GM12878 (cell line): ENCODE data around the gene PLPP1. TPM values are rescaled to one million over a fixed set of nuclear protein-coding genes. Genes with fewer than 3 reads are reported as not detected.

Experiments used
- BCL3 ChIP-seq: IDR thresholded peaks from 2 replicates; pipeline ENCODE4 v1.6.1; 2011; ENCODE audit warnings: borderline replicate concordance, low read depth, mild to moderate bottlenecking, moderate library complexity, low read length; ENCODE audit not compliant: insufficient read depth, poor library complexity, severe bottlenecking
- BHLHE40 ChIP-seq, 2 experiments: fragments of 450-650 bp in 1 of 2; IDR thresholded peaks; 2 replicates each; pipeline ENCODE4 v1.6.1; 2011 to 2017; ENCODE audit warnings: low read depth in 2 of 2, borderline replicate concordance in 1 of 2, improper control_type of control experiment in 1 of 2, low read length in 1 of 2, mild to moderate bottlenecking in 1 of 2
- BRCA1 ChIP-seq: IDR thresholded peaks from 2 replicates; pipeline ENCODE4 v1.6.1; 2011; ENCODE audit warnings: low read depth, low read length, improper control_type of control experiment
- CREM ChIP-seq: IDR thresholded peaks from 2 replicates; pipeline ENCODE4 v1.6.1; 2014; ENCODE audit warnings: antibody characterized with exemption, low read depth
- EGR1 ChIP-seq, 2 experiments: IDR thresholded peaks; 1 replicate in 1 of 2; 2 replicates in 1 of 2; pipeline ENCODE4 v1.6.1; 2011 to 2012; ENCODE audit warnings: low read depth in 2 of 2, low read length in 2 of 2, borderline replicate concordance in 1 of 2, mild to moderate bottlenecking in 1 of 2, moderate library complexity in 1 of 2
- ETV6 ChIP-seq, 2 experiments: fragments of 450-650 bp in 1 of 2; IDR thresholded peaks in 1 of 2; conservative IDR thresholded peaks in 1 of 2; 2 replicates each; pipeline ENCODE4 v1.6.1; 2014; ENCODE audit warnings: antibody characterized with exemption in 1 of 2, borderline replicate concordance in 1 of 2, low read depth in 1 of 2, mild to moderate bottlenecking in 1 of 2, moderate library complexity in 1 of 2
- GATAD2B ChIP-seq: fragments of 450-650 bp; conservative IDR thresholded peaks from 2 replicates; pipeline ENCODE4 v1.6.1; 2017; ENCODE audit warnings: low read depth, mild to moderate bottlenecking, moderate library complexity
- IKZF1 ChIP-seq: fragments of 450-650 bp; conservative IDR thresholded peaks from 2 replicates; pipeline ENCODE4 v1.6.1; 2017; ENCODE audit warnings: antibody characterized with exemption, mild to moderate bottlenecking
- IRF4 ChIP-seq: IDR thresholded peaks from 2 replicates; pipeline ENCODE4 v1.6.1; 2011; ENCODE audit warnings: low read depth, low read length
- MYB ChIP-seq: fragments of 150-350 bp; IDR thresholded peaks from 2 replicates; pipeline ENCODE4 v1.6.1; 2014; ENCODE audit warnings: mild to moderate bottlenecking, low read depth, low read length, borderline replicate concordance
- MYC ChIP-seq: IDR thresholded peaks from 2 replicates; pipeline ENCODE4 v1.6.1; 2011; ENCODE audit warnings: mild to moderate bottlenecking, low read length, moderate library complexity, inconsistent platforms; ENCODE audit not compliant: insufficient read depth, insufficient replicate concordance, insufficient read length, severe bottlenecking
- POLR2A ChIP-seq: IDR thresholded peaks from 2 replicates; pipeline ENCODE4 v1.6.1; 2011; ENCODE audit warnings: low read depth, mild to moderate bottlenecking, low read length
- POLR2AphosphoS5 ChIP-seq: IDR thresholded peaks from 2 replicates; pipeline ENCODE4 v1.6.1; 2011; ENCODE audit warnings: mild to moderate bottlenecking, low read length, inconsistent platforms
- RB1 ChIP-seq: fragments of 450-650 bp; formaldehyde crosslinking; IDR thresholded peaks from 2 replicates; pipeline ENCODE4 v1.6.1; 2017; ENCODE audit warnings: mild to moderate bottlenecking, borderline replicate concordance
- RUNX3 ChIP-seq: IDR thresholded peaks from 2 replicates; pipeline ENCODE4 v1.6.1; 2012; ENCODE audit warnings: low read length, inconsistent platforms
- SMARCA5 ChIP-seq: fragments of 450-650 bp; IDR thresholded peaks from 2 replicates; pipeline ENCODE4 v1.6.1; 2017; ENCODE audit warnings: mild to moderate bottlenecking
- SRF ChIP-seq, 2 experiments: IDR thresholded peaks; 2 replicates each; pipeline ENCODE4 v1.6.1; 2011; ENCODE audit warnings: low read depth in 2 of 2, low read length in 2 of 2, mild to moderate bottlenecking in 1 of 2, moderate library complexity in 1 of 2
- STAT1 ChIP-seq: fragments of 450-650 bp; conservative IDR thresholded peaks from 2 replicates; pipeline ENCODE4 v1.6.1; 2014; ENCODE audit warnings: antibody characterized with exemption, mild to moderate bottlenecking
- YBX1 ChIP-seq: fragments of 450-650 bp; IDR thresholded peaks from 2 replicates; pipeline ENCODE4 v1.6.1; 2016; ENCODE audit warnings: antibody characterized with exemption
- ZBTB4 ChIP-seq: fragments of 450-650 bp; formaldehyde crosslinking; IDR thresholded peaks from 2 replicates; pipeline ENCODE4 v1.4.0; 2022; ENCODE audit warnings: mild to moderate bottlenecking, moderate library complexity
- ZNF217 ChIP-seq: fragments of 450-650 bp; IDR thresholded peaks from 2 replicates; pipeline ENCODE4 v1.6.1; 2017; ENCODE audit warnings: antibody characterized with exemption, mild to moderate bottlenecking
- ZNF687 ChIP-seq: fragments of 450-650 bp; IDR thresholded peaks from 2 replicates; pipeline ENCODE4 v1.6.1; 2017; ENCODE audit warnings: mild to moderate bottlenecking, moderate library complexity
- polyA plus RNA-seq, 11 experiments: library from polyadenylated mRNA; depleted of rRNA in 4 of 11; unstranded in 6 of 11; stranded (reverse) in 5 of 11; fragments of >200 nt; fragmentation: Nextera tagmentation in 4 of 11; fragmentation: Illumina TruSeq in 1 of 11; extraction: Ambion mirVana in 4 of 11; extraction: Trizol in 1 of 11; gene quantifications; 1 replicate in 1 of 11; 2 replicates in 10 of 11; pipeline versions ENCODE4 v1.2.1 to v1.2.3, GENCODE V29; 2011 to 2016; ENCODE audit warnings: inconsistent platforms in 2 of 11, missing spikeins in 2 of 11, low read depth in 1 of 11
- total RNA-seq, 4 experiments: library from RNA; depleted of rRNA in 3 of 4; stranded (reverse); fragments of >200 nt in 3 of 4; fragmentation: Illumina TruSeq in 1 of 4; extraction: Trizol in 1 of 4; gene quantifications; 2 replicates each; pipeline versions ENCODE4 v1.2.1 to v1.2.3, GENCODE V29; 2013 to 2021

PLPP1 gene
- total and polyA plus RNA-seq, 10 of the 15 experiments (the other 5 are each of a cell fraction or from before 2014, with no cell fraction given): 3.0 to 11.3 (median 8.1) TPM

GRCh38 chr5:55534436-55535198 is at the start of gene PLPP1 (continued):
- TF ChIP-seq ETV6 (conservative IDR thresholded peaks at IDR 0.05 in 1 of 2, IDR thresholded peaks at IDR 0.05 in 1 of 2; ENCODE audit: borderline replicate concordance in 1 of 2, low read depth in 1 of 2) (no peak), RB1 (peak; percentile 67; the same call in 1 of the 2 replicates), BHLHE40 (IDR thresholded peaks at IDR 0.05; ENCODE audit: borderline replicate concordance in 1 of 2, low read depth in 2 of 2, low read length in 1 of 2) (peak in 1 of 2 experiments; percentile 68; a peak in 1 of 4 replicates), IRF4 (no peak), POLR2A (peak; percentile 78), MYC (peak; percentile 21), BRCA1 (no peak), ZNF687 (0 out of 2 replicates have a peak, but pooled peaks have one; percentile 3), YBX1 (no peak), RUNX3 (0 out of 2 replicates have a peak, but pooled peaks have one; percentile 3), SMARCA5 (no peak), IKZF1 (peak; percentile 85), BCL3 (no peak), MYB (no peak), ZBTB4 (CRISPR knock-in tag) (no peak), ZNF217 (no peak), POLR2AphosphoS5 (0 out of 2 replicates have a peak, but pooled peaks have one; percentile 28), CREM (peak; percentile 66), SRF (IDR thresholded peaks at IDR 0.05; ENCODE audit: low read depth in 2 of 2, low read length in 2 of 2) (no peak), EGR1 (IDR thresholded peaks at IDR 0.05; ENCODE audit: borderline replicate concordance in 1 of 2, low read depth in 2 of 2, low read length in 2 of 2) (peak in 1 of 2 experiments; percentile 73; a peak in 1 of 3 replicates), STAT1 (no peak), GATAD2B (peak; percentile 89)
